ENCODE results near the gene HES6. TPM values are rescaled to one million over a fixed set of nuclear protein-coding genes. Genes with fewer than 3 reads are reported as not detected.

The HES6 gene
- total and polyA plus RNA-seq, 9 donors = 0.33 to 12.4 (median 2.0) TPM

DNA sequence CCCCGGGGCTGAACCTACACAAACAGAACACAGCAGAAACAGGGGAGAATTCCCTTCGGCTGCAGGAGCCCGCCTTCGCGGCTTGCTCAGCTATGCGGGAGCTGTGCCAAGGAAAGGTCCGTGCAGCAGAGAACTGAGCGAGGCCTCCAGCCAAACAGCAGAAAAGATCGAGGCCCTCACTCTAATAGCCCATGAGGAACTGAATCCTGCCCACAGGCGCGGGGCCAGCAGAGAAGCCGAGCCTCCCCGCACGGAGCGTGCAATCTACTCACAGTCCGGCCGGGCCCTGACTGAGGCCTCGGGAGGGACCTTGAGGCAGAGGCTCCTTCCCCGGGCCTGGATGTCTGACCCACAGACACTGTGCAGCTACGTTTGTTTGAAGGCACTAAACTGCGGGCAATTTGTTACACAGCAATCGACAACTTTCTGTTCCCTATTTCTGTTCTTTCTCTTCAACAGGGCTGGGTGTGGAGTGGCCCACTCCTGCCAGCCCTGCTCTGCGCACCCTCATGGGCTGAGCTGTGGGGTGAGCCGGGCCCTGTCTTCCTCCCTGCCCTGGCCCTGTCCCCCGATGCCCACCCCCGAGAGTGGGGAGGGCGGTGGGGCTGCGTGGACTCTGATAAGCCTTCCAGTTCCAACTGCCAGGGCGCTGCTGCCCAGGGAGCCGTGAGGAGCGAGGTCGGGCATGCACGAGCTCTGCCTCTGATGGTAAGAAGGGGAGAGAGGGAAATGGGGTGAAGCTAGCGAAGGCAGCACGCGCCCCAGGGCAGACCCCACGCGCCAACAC lies 13.7 kb downstream of the HES6 start:
- H3K27ac ChIP-seq = no peak overlapping the region
- intact Hi-C loops (cut with DNase I) = no loop called here
- TF ChIP-seq EP300 (IDR thresholded peaks at IDR 0.05) = no peak
- H3K4me1 ChIP-seq (ENCODE audit: insufficient read depth) = no peaks in the 10 kb centered on the region
- H3K4me3 ChIP-seq = no peak overlapping the region
- peak; percentile 45 to 76 (median 59) for DNase-seq
- no peaks in the 10 kb centered on the region for H3K36me3 ChIP-seq
- no peaks in the 10 kb centered on the region for H3K9me3 ChIP-seq
- no peaks in the 10 kb centered on the region for H3K27me3 ChIP-seq
- WGBS, 3 donors = 65 to 70% (median 66%) methylated on average over 38 of the region's 38 CpGs

DNA sequence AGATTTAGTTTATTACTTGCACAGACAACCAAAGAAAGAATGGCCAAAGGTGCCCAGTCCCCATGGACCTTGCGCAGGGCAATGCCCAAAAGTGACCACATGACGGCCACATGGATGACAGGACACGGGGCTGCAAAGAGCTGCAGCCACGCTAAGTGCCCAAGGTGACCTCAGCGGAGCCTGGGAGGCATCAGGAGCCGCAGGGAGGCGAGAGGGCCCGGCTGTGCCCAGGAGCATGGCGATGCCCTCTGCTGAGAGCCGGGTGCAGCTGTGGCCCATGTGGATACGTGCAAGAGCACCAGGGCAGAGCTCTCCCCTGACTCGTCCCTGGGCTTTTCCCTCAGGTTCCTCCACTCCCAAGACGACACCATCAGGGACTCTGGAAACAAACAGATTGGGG lies 14.7 kb downstream of the HES6 start:
- Histone ChIP-seq H3K27ac (no peak overlapping the region), H3K27me3 (no peaks in the 10 kb centered on the region), H3K9me3 (no peaks in the 10 kb centered on the region), H3K4me1 (ENCODE audit: insufficient read depth) (no peaks in the 10 kb centered on the region), H3K4me3 (no peak overlapping the region), H3K36me3 (no peaks in the 10 kb centered on the region)
- WGBS, 3 donors = 95 to 96% (median 96%) methylated on average over 13 of the region's 13 CpGs
- no peak for DNase-seq
- TF ChIP-seq, protein P1, sequence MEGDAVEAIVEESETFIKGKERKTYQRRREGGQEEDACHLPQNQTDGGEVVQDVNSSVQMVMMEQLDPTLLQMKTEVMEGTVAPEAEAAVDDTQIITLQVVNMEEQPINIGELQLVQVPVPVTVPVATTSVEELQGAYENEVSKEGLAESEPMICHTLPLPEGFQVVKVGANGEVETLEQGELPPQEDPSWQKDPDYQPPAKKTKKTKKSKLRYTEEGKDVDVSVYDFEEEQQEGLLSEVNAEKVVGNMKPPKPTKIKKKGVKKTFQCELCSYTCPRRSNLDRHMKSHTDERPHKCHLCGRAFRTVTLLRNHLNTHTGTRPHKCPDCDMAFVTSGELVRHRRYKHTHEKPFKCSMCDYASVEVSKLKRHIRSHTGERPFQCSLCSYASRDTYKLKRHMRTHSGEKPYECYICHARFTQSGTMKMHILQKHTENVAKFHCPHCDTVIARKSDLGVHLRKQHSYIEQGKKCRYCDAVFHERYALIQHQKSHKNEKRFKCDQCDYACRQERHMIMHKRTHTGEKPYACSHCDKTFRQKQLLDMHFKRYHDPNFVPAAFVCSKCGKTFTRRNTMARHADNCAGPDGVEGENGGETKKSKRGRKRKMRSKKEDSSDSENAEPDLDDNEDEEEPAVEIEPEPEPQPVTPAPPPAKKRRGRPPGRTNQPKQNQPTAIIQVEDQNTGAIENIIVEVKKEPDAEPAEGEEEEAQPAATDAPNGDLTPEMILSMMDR (IDR thresholded peaks at IDR 0.05) = no peak
- no peak for TF ChIP-seq POLR2A (IDR thresholded peaks at IDR 0.05)
- TF ChIP-seq EP300 (IDR thresholded peaks at IDR 0.05) = no peak
- intact Hi-C loops (cut with DNase I) = no loop called here

DNA sequence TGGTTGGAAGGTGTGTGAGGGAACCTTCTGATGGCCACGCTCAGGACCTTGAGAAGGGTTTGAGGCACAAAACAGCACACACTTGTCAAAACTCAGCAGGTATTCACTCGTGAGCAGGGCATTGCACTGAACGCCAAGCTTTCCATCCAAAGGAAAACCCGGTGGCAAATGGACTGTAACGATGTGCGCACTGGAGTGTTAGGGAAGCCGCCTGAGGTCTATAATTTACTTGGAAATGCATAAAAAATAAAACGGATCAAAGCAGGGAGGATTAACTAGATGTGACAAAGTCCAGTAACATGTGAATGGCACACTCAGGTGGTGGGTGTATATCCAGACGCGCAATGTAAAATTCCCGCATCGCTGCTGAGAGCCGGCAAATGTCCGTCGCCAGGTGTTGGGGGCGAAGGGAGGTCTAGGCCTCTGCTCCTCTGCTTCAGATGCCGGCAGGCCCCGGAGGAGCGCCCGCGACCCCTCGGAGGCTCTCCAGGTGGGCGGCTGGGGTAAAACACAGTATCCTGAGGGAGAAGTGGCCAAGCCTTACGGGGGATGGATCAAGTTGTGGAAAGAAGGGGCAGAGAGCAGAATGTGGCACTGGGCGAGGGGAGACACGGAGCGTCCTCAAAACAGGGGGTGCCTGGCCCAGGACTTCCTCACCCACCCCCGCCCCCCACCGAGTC lies 15.3 kb downstream of the HES6 start:
- H3K27me3 ChIP-seq = no peaks in the 10 kb centered on the region
- H3K4me1 ChIP-seq (ENCODE audit: insufficient read depth) = no peaks in the 10 kb centered on the region
- H3K36me3 ChIP-seq = no peaks in the 10 kb centered on the region
- no peaks in the 10 kb centered on the region for H3K9me3 ChIP-seq
- intact Hi-C loops (cut with DNase I) = no loop called here
- WGBS, 3 donors = 92 to 95% (median 95%) methylated on average over 29 of the region's 29 CpGs
- no peak overlapping the region for H3K27ac ChIP-seq
- H3K4me3 ChIP-seq = no peak overlapping the region
- no peak for TF ChIP-seq POLR2A (IDR thresholded peaks at IDR 0.05)
- TF ChIP-seq, protein P1 (IDR thresholded peaks at IDR 0.05) = no peak
- no peak for DNase-seq

DNA sequence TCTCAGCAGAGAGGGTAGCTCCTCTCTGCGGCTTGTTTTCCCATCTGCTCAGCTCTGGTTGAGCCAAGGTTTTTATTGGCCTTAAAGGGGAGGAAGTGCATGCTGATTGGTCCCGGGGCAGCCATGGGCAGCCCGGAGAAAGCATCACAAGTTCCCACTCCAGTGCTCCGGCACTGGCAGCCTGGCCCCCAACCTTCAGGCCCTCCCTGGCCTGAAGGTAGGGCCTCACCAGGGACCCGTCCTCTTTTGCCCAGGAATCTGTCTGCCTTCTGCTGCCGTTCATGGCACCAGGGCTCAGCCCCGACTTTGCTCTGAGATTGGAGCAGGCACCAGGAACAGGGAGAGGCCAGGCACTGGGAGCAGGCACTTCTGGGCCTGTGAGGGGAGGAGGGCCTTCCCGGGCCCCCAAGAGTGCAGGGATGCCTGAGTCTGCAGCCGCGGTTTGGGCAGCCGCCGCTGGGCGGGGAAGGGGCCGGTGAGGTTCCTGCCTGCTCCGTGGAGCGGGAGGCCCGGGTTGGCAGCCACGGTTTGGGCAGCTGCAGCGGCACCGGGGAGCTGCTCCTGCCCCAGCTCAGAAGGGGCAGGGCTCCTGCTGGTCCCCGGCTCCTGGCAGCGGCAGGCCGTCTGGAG lies 18.8 kb downstream of the HES6 start:
- TF ChIP-seq POLR2A (IDR thresholded peaks at IDR 0.05) (no peak), EP300 (IDR thresholded peaks at IDR 0.05) (no peak)
- TF ChIP-seq, protein P1 (IDR thresholded peaks at IDR 0.05) = no peak
- no peaks in the 10 kb centered on the region for H3K27me3 ChIP-seq
- H3K36me3 ChIP-seq = no peaks in the 10 kb centered on the region
- peak overlapping the region; percentile 16 for H3K4me3 ChIP-seq
- no peak for DNase-seq
- H3K27ac ChIP-seq = no peak overlapping the region
- no peaks in the 10 kb centered on the region for H3K4me1 ChIP-seq (ENCODE audit: insufficient read depth)
- H3K9me3 ChIP-seq = no peaks in the 10 kb centered on the region
- intact Hi-C loops (cut with DNase I) = no loop called here
- WGBS, 3 donors = 44 to 55% (median 50%) methylated on average over 16 to 23 of the region's 23 CpGs
